ENCODE measurements around the gene CYP39A1.

GRCh38 chr6:46555129-46555528 is 97.5 kb downstream of the CYP39A1 start:
- TF ChIP-seq, protein P1, sequence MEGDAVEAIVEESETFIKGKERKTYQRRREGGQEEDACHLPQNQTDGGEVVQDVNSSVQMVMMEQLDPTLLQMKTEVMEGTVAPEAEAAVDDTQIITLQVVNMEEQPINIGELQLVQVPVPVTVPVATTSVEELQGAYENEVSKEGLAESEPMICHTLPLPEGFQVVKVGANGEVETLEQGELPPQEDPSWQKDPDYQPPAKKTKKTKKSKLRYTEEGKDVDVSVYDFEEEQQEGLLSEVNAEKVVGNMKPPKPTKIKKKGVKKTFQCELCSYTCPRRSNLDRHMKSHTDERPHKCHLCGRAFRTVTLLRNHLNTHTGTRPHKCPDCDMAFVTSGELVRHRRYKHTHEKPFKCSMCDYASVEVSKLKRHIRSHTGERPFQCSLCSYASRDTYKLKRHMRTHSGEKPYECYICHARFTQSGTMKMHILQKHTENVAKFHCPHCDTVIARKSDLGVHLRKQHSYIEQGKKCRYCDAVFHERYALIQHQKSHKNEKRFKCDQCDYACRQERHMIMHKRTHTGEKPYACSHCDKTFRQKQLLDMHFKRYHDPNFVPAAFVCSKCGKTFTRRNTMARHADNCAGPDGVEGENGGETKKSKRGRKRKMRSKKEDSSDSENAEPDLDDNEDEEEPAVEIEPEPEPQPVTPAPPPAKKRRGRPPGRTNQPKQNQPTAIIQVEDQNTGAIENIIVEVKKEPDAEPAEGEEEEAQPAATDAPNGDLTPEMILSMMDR (IDR thresholded peaks at IDR 0.05; ENCODE audit: low read length), result no peak
- no peak for TF ChIP-seq EZH2 (IDR thresholded peaks at IDR 0.05; ENCODE audit: borderline replicate concordance, low read length)

Measured in OCI-LY1 (cell line).